ENCODE data around the gene CADM2. TPM values are rescaled to one million over a fixed set of nuclear protein-coding genes. Genes with fewer than 3 reads are reported as not detected.
A peak's percentile ranks its signal among the peaks of the same experiment; 100 is the strongest.

Gene CADM2
- total RNA-seq, 1 experiment from 2014 or later = 3.7 TPM

- TF ChIP-seq EZH2 (IDR thresholded peaks at IDR 0.05; ENCODE audit: borderline replicate concordance, low read depth, low read length, poor library complexity, severe bottlenecking) (no peak), CTCF (conservative IDR thresholded peaks at IDR 0.05; ENCODE audit: low read depth, low read length) (no peak)
- Histone ChIP-seq H3K4me3 (ENCODE audit: low read depth, low read length, poor library complexity, severe bottlenecking) (no peak overlapping the region), H3K27ac (ENCODE audit: low read depth, low read length, poor library complexity, severe bottlenecking) (no peak overlapping the region), H3K4me1 (ENCODE audit: insufficient read depth, low read length, poor library complexity, severe bottlenecking) (no peaks in the 10 kb centered on the region), H3K27me3 (replicated peaks; ENCODE audit: insufficient read depth, low read depth, low read length, poor library complexity) (no peaks in the 10 kb centered on the region), H3K36me3 (ENCODE audit: insufficient read depth, low read length, poor library complexity, severe bottlenecking) (no peaks in the 10 kb centered on the region), H3K9me3 (ENCODE audit: low read depth, low read length, poor library complexity, severe bottlenecking) (no peaks in the 10 kb centered on the region)
- DNase-seq (ENCODE audit: low spot score) = no peak
- BruUV-seq (replicated peaks) = no TSS peak
- ChIA-PET CTCF (no interaction called here), POLR2A (ENCODE audit: low non-redundant PET) (no interaction called here)
- intact Hi-C loops (cut with micrococcal nuclease; ENCODE audit: unreplicated experiment) = no loop called here
Observed at GRCh38 chr3:85355572-85355971, 396.8 kb downstream of the CADM2 start.

GRCh38 chr3:85360742-85361387 is 402.1 kb downstream of the CADM2 start:
- ChIA-PET CTCF (interaction anchor here (1.0 kb wide), 1 partner anchor 813 kb away, joined by 5 read pairs; no protein-coding TSS in a partner anchor), POLR2A (ENCODE audit: low non-redundant PET) (no interaction called here)
- no TSS peak for BruUV-seq (replicated peaks)

GRCh38 chr3:85364296-85364909 is 405.6 kb downstream of the CADM2 start:
- intact Hi-C loops (cut with micrococcal nuclease; ENCODE audit: unreplicated experiment) = loop anchor here (5.0 to 10.0 kb wide), 2 partner anchors 390 to 817 kb away; no protein-coding TSS in a partner anchor
- ChIA-PET CTCF (no interaction called here), POLR2A (ENCODE audit: low non-redundant PET) (no interaction called here)
- BruUV-seq (replicated peaks) = no TSS peak
- Histone ChIP-seq H3K27me3 (replicated peaks; ENCODE audit: insufficient read depth, low read depth, low read length, poor library complexity) (no peaks in the 10 kb centered on the region), H3K36me3 (ENCODE audit: insufficient read depth, low read length, poor library complexity, severe bottlenecking) (no peaks in the 10 kb centered on the region), H3K9me3 (ENCODE audit: low read depth, low read length, poor library complexity, severe bottlenecking) (no peaks in the 10 kb centered on the region), H3K4me3 (ENCODE audit: low read depth, low read length, poor library complexity, severe bottlenecking) (no peak overlapping the region), H3K27ac (ENCODE audit: low read depth, low read length, poor library complexity, severe bottlenecking) (no peak overlapping the region), H3K4me1 (ENCODE audit: insufficient read depth, low read length, poor library complexity, severe bottlenecking) (no peaks in the 10 kb centered on the region)
- no peak for TF ChIP-seq EZH2 (IDR thresholded peaks at IDR 0.05; ENCODE audit: borderline replicate concordance, low read depth, low read length, poor library complexity, severe bottlenecking)
- TF ChIP-seq CTCF (conservative IDR thresholded peaks at IDR 0.05; ENCODE audit: low read depth, low read length) = no peak
- DNase-seq (ENCODE audit: low spot score) = no peak

More at GRCh38 chr3:85360742-85361387, 402.1 kb downstream of the CADM2 start:
- intact Hi-C loops (cut with micrococcal nuclease; ENCODE audit: unreplicated experiment) = loop anchor here (5.0 to 10.0 kb wide), 2 partner anchors 386 to 814 kb away; no protein-coding TSS in a partner anchor
- no peak overlapping the region for H3K27ac ChIP-seq (ENCODE audit: low read depth, low read length, poor library complexity, severe bottlenecking)
- H3K4me3 ChIP-seq (ENCODE audit: low read depth, low read length, poor library complexity, severe bottlenecking) = no peak overlapping the region
- H3K27me3 ChIP-seq (replicated peaks; ENCODE audit: insufficient read depth, low read depth, low read length, poor library complexity) = no peaks in the 10 kb centered on the region
- peak; percentile 70 for DNase-seq (ENCODE audit: low spot score)
- no peaks in the 10 kb centered on the region for H3K4me1 ChIP-seq (ENCODE audit: insufficient read depth, low read length, poor library complexity, severe bottlenecking)
- H3K36me3 ChIP-seq (ENCODE audit: insufficient read depth, low read length, poor library complexity, severe bottlenecking) = no peaks in the 10 kb centered on the region
- TF ChIP-seq EZH2 (IDR thresholded peaks at IDR 0.05; ENCODE audit: borderline replicate concordance, low read depth, low read length, poor library complexity, severe bottlenecking) (no peak), CTCF (conservative IDR thresholded peaks at IDR 0.05; ENCODE audit: low read depth, low read length) (peak; percentile 66)
- no peaks in the 10 kb centered on the region for H3K9me3 ChIP-seq (ENCODE audit: low read depth, low read length, poor library complexity, severe bottlenecking)

Data from A673 (cell line).